ENCODE measurements around the gene KRABD2.
"Not testable (repeated sequence)": the region's sequence is repeated elsewhere in the genome, so short reads cannot be mapped to it uniquely, and the experiment has no call there.

KRABD2 gene

DNA sequence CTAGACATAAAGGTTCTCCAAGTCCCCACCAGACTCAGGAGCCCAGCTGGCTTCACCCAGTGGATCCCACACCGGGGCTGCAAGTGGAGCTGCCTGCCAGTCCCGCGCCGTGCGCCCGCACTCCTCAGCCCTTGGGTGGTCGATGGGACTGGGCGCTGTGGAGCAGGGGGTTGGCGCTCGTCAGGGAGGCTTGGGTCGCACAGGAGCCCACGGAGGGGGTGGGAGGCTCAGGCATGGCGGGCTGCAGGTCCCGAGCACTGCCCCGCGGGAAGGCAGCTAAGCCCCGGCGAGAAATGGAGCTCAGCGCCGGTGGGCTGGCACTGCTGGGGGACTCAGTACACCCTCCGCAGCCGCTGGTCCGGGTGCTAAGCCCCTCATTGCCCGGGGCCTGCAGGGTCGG, 29.5 kb downstream of the KRABD2 start:
- not testable (repeated sequence) for H3K36me3 ChIP-seq (ENCODE audit: control insufficient read depth in 1 of 2, insufficient read depth in 2 of 2, low read length in 2 of 2); H3K9me3 ChIP-seq (ENCODE audit: control insufficient read depth in 1 of 2, low read length in 2 of 2); H3K27me3 ChIP-seq (ENCODE audit: control insufficient read depth in 1 of 2, insufficient read depth in 2 of 2, low read length in 2 of 2); H3K4me3 ChIP-seq (ENCODE audit: low read depth in 1 of 2, low read length in 2 of 2); H3K4me1 ChIP-seq (ENCODE audit: control insufficient read depth in 1 of 2, insufficient read depth in 2 of 2, low read length in 2 of 2); H3K27ac ChIP-seq (ENCODE audit: low read depth, low read length); H3K9ac ChIP-seq (ENCODE audit: low read depth in 1 of 2, low read length in 2 of 2)

DNA sequence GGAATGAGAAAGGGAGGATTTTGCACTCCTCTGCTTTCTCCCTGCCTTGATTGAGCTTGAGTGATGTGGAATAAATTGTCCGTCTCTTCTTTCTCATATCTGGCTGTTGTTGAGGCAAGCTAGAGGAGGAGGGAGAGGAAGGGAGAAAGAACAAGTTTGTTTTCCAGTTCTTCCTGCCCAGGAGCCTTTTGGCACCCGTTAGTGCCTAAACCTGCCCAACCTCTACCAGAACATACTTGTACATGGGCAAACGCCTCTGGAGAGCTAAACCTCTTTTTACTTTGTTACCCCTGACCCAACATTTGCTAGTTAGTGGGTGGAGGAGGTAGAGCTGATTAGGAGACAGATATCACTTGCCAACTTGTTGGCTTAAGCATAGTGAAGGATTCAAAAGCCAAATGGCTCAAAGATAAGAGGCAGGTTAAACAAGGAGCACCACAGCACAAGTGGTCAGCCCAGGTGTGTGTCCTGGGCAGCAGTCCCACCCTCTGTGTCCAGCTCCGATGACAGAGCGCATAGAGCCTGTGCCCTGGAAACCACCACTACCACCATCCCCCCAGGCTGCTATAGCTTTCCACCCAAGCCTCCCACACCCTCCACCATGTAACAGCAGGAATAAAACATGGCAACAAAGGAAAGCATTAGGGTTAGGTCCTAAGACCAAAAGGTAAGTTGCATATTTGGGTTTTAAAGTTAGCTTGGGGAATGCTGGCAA, 30.4 kb downstream of the KRABD2 start:
- no peaks in the 10 kb centered on the region for H3K36me3 ChIP-seq (ENCODE audit: control insufficient read depth in 1 of 2, insufficient read depth in 2 of 2, low read length in 2 of 2)
- no peaks in the 10 kb centered on the region for H3K9me3 ChIP-seq (ENCODE audit: control insufficient read depth in 1 of 2, low read length in 2 of 2)
- no peak overlapping the region for H3K9ac ChIP-seq (ENCODE audit: low read depth in 1 of 2, low read length in 2 of 2)
- no peak overlapping the region for H3K27ac ChIP-seq (ENCODE audit: low read depth, low read length)
- no peak overlapping the region for H3K4me3 ChIP-seq (ENCODE audit: low read depth in 1 of 2, low read length in 2 of 2)
- no peaks in the 10 kb centered on the region for H3K4me1 ChIP-seq (ENCODE audit: control insufficient read depth in 1 of 2, insufficient read depth in 2 of 2, low read length in 2 of 2)
- H3K27me3 ChIP-seq (ENCODE audit: control insufficient read depth in 1 of 2, insufficient read depth in 2 of 2, low read length in 2 of 2) = peaks cover 10% of the 10 kb centered on the region in 2 donors

DNA sequence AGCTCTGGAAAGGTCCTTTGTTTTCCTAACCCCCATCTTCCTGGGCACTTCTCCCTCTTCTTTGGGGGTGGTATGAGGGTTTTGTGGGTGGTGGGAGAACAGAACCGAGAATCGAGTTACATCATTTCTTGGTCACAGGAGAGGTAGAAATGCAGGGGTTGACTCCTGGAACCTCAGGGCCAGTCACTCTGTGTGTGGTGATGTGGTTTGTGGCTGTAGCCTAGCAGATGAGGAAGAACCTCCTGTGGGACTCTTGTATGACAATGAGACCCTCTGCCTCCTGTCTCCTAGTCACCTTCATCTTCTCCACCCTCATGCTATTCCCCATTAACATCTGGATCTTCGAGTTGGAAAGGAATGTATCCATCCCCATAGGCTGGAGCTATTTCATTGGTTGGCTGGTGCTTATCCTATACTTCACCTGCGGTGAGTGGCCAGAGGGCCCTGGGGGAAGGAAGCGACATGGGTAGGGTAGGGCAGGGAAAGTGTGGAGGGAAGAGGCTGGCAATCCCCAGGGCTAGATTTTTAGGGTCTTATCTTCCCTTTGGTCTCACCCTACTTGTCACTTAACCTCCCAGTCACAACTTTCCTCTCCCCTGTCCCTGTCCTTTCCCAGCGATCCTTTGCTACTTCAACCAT, 31.3 kb downstream of the KRABD2 start:
- Histone ChIP-seq H3K36me3 (ENCODE audit: control insufficient read depth in 1 of 2, insufficient read depth in 2 of 2, low read length in 2 of 2) (no peaks in the 10 kb centered on the region), H3K9me3 (ENCODE audit: control insufficient read depth in 1 of 2, low read length in 2 of 2) (no peaks in the 10 kb centered on the region), H3K4me3 (ENCODE audit: low read depth in 1 of 2, low read length in 2 of 2) (no peak overlapping the region), H3K27ac (ENCODE audit: low read depth, low read length) (no peak overlapping the region), H3K27me3 (ENCODE audit: control insufficient read depth in 1 of 2, insufficient read depth in 2 of 2, low read length in 2 of 2) (peaks cover 10% of the 10 kb centered on the region in 2 donors), H3K9ac (ENCODE audit: low read depth in 1 of 2, low read length in 2 of 2) (no peak overlapping the region), H3K4me1 (ENCODE audit: control insufficient read depth in 1 of 2, insufficient read depth in 2 of 2, low read length in 2 of 2) (no peaks in the 10 kb centered on the region)

DNA sequence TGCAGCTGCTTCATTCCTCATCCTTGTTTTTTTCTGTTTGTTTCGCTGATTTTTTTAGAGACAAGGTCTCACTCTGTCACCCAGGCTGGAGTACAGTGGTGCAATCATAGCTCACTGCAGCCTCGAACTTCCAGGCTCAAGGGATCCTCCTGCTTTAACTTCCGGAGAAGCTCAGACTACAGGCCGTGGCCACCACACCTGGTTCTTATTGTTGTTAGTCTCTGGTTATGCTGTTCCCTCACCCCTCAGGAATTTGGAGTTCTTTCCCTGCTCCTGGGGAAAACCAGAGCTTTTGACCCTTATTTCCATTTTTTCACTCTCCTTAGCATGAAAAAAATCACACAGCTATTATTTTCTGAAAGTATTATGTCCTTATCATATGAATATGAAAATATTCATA, 35.0 kb downstream of the KRABD2 start:
- Histone ChIP-seq H3K9me3 (ENCODE audit: control insufficient read depth in 1 of 2, low read length in 2 of 2) (no peaks in the 10 kb centered on the region), H3K27me3 (ENCODE audit: control insufficient read depth in 1 of 2, insufficient read depth in 2 of 2, low read length in 2 of 2) (peaks cover 8 to 9% of the 10 kb centered on the region in 2 donors), H3K4me1 (ENCODE audit: control insufficient read depth in 1 of 2, insufficient read depth in 2 of 2, low read length in 2 of 2) (no peaks in the 10 kb centered on the region), H3K36me3 (ENCODE audit: control insufficient read depth in 1 of 2, insufficient read depth in 2 of 2, low read length in 2 of 2) (no peaks in the 10 kb centered on the region), H3K4me3 (ENCODE audit: low read depth in 1 of 2, low read length in 2 of 2) (no peak overlapping the region), H3K9ac (ENCODE audit: low read depth in 1 of 2, low read length in 2 of 2) (no peak overlapping the region), H3K27ac (ENCODE audit: low read depth, low read length) (no peak overlapping the region)

DNA sequence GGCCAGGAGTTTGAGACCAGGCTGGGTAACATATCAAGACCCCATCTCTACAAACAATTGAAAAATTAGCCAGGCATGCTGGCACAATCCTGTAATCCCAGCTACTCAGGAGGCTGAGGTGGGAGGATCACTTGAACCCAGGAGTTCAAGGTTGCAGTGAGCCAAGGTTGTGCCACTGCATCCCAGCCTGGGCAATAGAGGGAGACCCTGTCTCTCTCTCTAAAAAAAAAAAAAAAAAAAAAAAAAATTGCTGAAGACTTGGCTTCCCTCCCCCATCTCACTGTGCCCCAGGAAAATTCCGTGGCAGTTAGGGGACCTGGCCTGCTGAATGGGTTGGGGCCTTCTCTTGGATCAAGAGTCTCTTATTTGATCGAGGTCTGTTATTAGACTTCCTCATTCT, 37.0 kb downstream of the KRABD2 start, which contains the start of gene ODF4:
ODF4 (plus strand) TSS at position 301 of the 400 bp plus-strand sequence. CDS start 212 bp downstream, outside the sequence.
- Histone ChIP-seq H3K36me3 (ENCODE audit: control insufficient read depth in 1 of 2, insufficient read depth in 2 of 2, low read length in 2 of 2) (no peaks in the 10 kb centered on the region), H3K4me3 (ENCODE audit: low read depth in 1 of 2, low read length in 2 of 2) (no peak within 1 kb of the TSS), H3K27ac (ENCODE audit: low read depth, low read length) (no peak within 1 kb of the TSS), H3K9ac (ENCODE audit: low read depth in 1 of 2, low read length in 2 of 2) (no peak within 1 kb of the TSS), H3K4me1 (ENCODE audit: control insufficient read depth in 1 of 2, insufficient read depth in 2 of 2, low read length in 2 of 2) (no peaks in the 10 kb centered on the region), H3K9me3 (ENCODE audit: control insufficient read depth in 1 of 2, low read length in 2 of 2) (no peaks in the 10 kb centered on the region), H3K27me3 (ENCODE audit: control insufficient read depth in 1 of 2, insufficient read depth in 2 of 2, low read length in 2 of 2) (no peaks in the 10 kb centered on the region)

DNA sequence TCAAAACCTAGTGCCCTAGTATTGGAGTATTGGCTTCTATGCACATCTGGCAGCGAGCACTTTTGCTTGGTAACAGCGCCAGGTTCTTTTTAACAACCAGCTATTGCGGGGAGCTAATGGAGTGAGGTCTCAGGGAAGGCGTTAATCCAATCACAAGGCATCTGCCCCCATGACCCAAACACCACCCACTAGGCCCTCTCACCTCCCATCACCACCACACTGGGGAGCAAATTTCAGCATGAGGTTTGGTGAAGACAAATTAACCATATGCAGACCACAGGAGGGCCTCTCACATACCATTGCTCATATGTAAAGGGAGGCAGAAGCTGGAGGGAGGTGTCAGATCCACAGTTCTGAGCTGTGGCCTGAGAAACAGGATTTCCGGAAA, 37.8 kb downstream of the KRABD2 start:
- Histone ChIP-seq H3K36me3 (ENCODE audit: control insufficient read depth in 1 of 2, insufficient read depth in 2 of 2, low read length in 2 of 2) (no peaks in the 10 kb centered on the region), H3K4me1 (ENCODE audit: control insufficient read depth in 1 of 2, insufficient read depth in 2 of 2, low read length in 2 of 2) (no peaks in the 10 kb centered on the region), H3K4me3 (ENCODE audit: low read depth in 1 of 2, low read length in 2 of 2) (no peak overlapping the region), H3K27me3 (ENCODE audit: control insufficient read depth in 1 of 2, insufficient read depth in 2 of 2, low read length in 2 of 2) (no peaks in the 10 kb centered on the region), H3K9ac (ENCODE audit: low read depth in 1 of 2, low read length in 2 of 2) (no peak overlapping the region), H3K9me3 (ENCODE audit: control insufficient read depth in 1 of 2, low read length in 2 of 2) (no peaks in the 10 kb centered on the region), H3K27ac (ENCODE audit: low read depth, low read length) (no peak overlapping the region)

DNA sequence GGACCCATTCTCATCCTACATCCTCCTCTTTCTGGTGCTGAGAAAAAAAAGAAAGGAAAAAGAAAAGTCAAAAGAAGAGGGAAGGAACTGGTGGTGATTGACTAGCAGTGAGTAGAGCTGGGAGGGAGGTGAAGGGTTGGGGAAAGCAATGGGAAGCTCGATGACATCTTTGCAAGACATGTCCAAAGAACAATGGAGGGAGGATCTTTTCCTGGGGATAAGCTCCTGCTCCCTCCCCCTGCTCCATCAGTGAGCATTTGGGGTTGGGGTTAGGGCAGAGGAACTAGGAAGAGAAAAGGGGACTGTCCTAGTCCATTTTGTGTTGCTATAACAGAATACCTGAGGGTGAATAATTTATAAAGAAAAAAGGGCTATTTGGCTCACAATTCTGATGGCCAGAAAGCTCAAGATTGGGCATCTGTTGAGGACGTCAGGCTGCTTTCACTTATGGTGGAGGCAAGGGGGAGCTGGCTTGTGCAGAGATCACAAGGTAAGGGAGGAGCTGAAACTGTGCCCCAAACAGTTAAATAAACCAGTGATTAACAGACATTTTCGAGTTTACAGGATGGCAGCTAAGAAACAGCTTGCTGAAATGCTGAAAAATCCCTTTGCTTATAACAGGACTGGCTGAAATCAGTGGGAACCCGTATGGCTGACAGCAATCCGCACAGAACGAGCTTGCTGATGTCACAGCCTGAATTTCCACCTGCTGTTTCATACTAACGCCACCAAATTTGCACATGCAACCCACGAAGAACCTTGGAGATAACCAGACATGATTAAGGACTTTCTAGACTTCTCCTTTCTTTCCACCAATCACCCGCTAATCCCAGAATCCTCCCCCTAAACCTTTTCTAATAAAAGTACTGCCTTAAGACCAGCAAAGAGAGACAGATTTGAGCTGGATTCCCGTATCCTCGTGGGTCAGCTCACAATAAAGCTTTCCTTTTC, 38.4 kb downstream of the KRABD2 start:
- Histone ChIP-seq H3K4me1 (ENCODE audit: control insufficient read depth in 1 of 2, insufficient read depth in 2 of 2, low read length in 2 of 2) (no peaks in the 10 kb centered on the region), H3K27me3 (ENCODE audit: control insufficient read depth in 1 of 2, insufficient read depth in 2 of 2, low read length in 2 of 2) (no peaks in the 10 kb centered on the region), H3K4me3 (ENCODE audit: low read depth in 1 of 2, low read length in 2 of 2) (no peak overlapping the region), H3K9ac (ENCODE audit: low read depth in 1 of 2, low read length in 2 of 2) (no peak overlapping the region), H3K27ac (ENCODE audit: low read depth, low read length) (no peak overlapping the region), H3K9me3 (ENCODE audit: control insufficient read depth in 1 of 2, low read length in 2 of 2) (no peaks in the 10 kb centered on the region), H3K36me3 (ENCODE audit: control insufficient read depth in 1 of 2, insufficient read depth in 2 of 2, low read length in 2 of 2) (no peaks in the 10 kb centered on the region)

DNA sequence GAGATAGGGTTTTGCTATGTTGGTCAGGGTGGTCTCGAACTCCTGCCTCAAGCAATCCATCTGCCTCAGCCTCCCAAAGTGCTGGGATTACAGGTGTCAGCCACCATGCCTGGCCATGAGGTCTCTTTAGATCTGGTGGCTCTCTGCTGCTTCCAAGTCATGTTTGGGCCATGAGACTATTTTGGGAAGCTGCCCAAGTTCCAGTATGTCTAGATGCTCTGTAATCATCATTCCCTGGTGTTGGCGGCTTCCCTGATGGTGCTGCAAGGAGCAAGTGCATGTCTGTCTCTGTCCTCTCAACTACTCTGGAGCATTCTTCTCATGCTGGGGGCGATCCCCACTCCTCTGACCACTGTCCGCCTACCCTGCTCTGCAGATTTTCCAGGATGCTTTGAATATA, 43.2 kb downstream of the KRABD2 start:
- H3K9me3 ChIP-seq (ENCODE audit: control insufficient read depth in 1 of 2, low read length in 2 of 2) = no peaks in the 10 kb centered on the region
- no peaks in the 10 kb centered on the region for H3K4me1 ChIP-seq (ENCODE audit: control insufficient read depth in 1 of 2, insufficient read depth in 2 of 2, low read length in 2 of 2)
- H3K36me3 ChIP-seq (ENCODE audit: control insufficient read depth in 1 of 2, insufficient read depth in 2 of 2, low read length in 2 of 2) = no peaks in the 10 kb centered on the region
- no peak overlapping the region for H3K27ac ChIP-seq (ENCODE audit: low read depth, low read length)
- H3K4me3 ChIP-seq (ENCODE audit: low read depth in 1 of 2, low read length in 2 of 2) = no peak overlapping the region
- H3K27me3 ChIP-seq (ENCODE audit: control insufficient read depth in 1 of 2, insufficient read depth in 2 of 2, low read length in 2 of 2) = no peaks in the 10 kb centered on the region
- no peak overlapping the region for H3K9ac ChIP-seq (ENCODE audit: low read depth in 1 of 2, low read length in 2 of 2)

DNA sequence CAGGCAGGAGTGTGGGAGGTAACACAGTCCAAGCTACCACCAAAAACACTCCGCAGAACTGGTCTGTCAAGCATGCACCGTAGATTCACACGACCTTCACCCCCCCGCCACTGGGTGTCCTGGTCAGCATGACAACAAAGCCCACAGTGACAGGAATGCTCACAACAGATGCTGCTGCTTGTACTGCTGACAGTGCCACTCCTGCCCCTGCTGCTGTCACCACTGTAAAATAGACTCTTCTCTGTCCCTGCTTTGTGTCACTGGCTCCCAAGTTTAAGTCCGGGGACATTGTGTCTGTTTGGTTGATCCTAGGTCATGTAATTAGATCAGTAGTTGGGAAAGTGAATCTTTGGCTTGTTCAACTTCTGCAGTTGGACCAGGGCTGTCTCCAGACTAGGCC, 43.8 kb downstream of the KRABD2 start:
- Histone ChIP-seq H3K27ac (ENCODE audit: low read depth, low read length) (no peak overlapping the region), H3K9me3 (ENCODE audit: control insufficient read depth in 1 of 2, low read length in 2 of 2) (no peaks in the 10 kb centered on the region), H3K36me3 (ENCODE audit: control insufficient read depth in 1 of 2, insufficient read depth in 2 of 2, low read length in 2 of 2) (no peaks in the 10 kb centered on the region), H3K27me3 (ENCODE audit: control insufficient read depth in 1 of 2, insufficient read depth in 2 of 2, low read length in 2 of 2) (no peaks in the 10 kb centered on the region), H3K4me1 (ENCODE audit: control insufficient read depth in 1 of 2, insufficient read depth in 2 of 2, low read length in 2 of 2) (no peaks in the 10 kb centered on the region), H3K9ac (ENCODE audit: low read depth in 1 of 2, low read length in 2 of 2) (no peak overlapping the region), H3K4me3 (ENCODE audit: low read depth in 1 of 2, low read length in 2 of 2) (no peak overlapping the region)

DNA sequence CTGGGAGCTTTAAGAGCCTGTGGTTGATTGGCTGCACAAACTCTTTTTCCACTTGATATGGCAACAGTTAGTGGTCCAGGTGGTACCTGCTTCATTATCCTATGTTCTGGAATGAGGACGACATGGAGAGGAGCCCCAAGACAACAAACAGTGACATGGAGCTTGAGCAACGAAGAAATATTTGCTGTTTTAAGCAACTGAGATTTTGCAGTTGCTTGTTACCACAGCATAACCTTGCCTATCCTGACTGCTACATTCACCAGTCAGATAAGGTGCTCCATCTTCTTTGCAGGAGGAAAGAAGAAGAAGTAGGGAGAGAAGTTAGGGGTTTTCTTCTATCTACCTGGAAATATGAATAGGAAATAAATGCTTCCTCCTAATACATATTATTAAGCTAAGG, 44.4 kb downstream of the KRABD2 start:
- Histone ChIP-seq H3K4me1 (ENCODE audit: control insufficient read depth in 1 of 2, insufficient read depth in 2 of 2, low read length in 2 of 2) (peaks cover 0 to 3% of the 10 kb centered on the region in 2 donors), H3K36me3 (ENCODE audit: control insufficient read depth in 1 of 2, insufficient read depth in 2 of 2, low read length in 2 of 2) (no peaks in the 10 kb centered on the region), H3K4me3 (ENCODE audit: low read depth in 1 of 2, low read length in 2 of 2) (no peak overlapping the region), H3K27me3 (ENCODE audit: control insufficient read depth in 1 of 2, insufficient read depth in 2 of 2, low read length in 2 of 2) (peaks cover 5% of the 10 kb centered on the region in 2 donors), H3K27ac (ENCODE audit: low read depth, low read length) (no peak overlapping the region), H3K9ac (ENCODE audit: low read depth in 1 of 2, low read length in 2 of 2) (no peak overlapping the region), H3K9me3 (ENCODE audit: control insufficient read depth in 1 of 2, low read length in 2 of 2) (no peaks in the 10 kb centered on the region)
